Stimulated activated memory B cell treated with anti-CD40 and anti-IgM and Interleukin-4, amounts not matched to agents 10 μg/mL and 1 μg/mL and 100 μg/mL, for 72 hours (primary cell): Measurements from ENCODE around the gene PILRA.

Experiments
- ATAC-seq: fragments of 150-1000 bp; cut with Tn5 transposase; 2 replicates; pipeline ENCODE4 v1.10.0; 2021
- H3K27ac Mint-ChIP-seq: one replicate; pipeline ENCODE4 v1.8.0; 2022; ENCODE audit warnings: mild to moderate bottlenecking, mixed read lengths
- H3K27me3 Mint-ChIP-seq: one replicate; pipeline ENCODE4 v1.8.0; 2022; ENCODE audit warnings: mixed read lengths
- H3K36me3 Mint-ChIP-seq: one replicate; pipeline ENCODE4 v1.8.0; 2022; ENCODE audit warnings: mixed read lengths
- H3K4me1 Mint-ChIP-seq: one replicate; pipeline ENCODE4 v1.8.0; 2022; ENCODE audit warnings: mixed read lengths
- H3K4me3 Mint-ChIP-seq: one replicate; pipeline ENCODE4 v1.8.0; 2022; ENCODE audit warnings: mild to moderate bottlenecking, moderate library complexity, mixed read lengths
- H3K9me3 Mint-ChIP-seq: one replicate; pipeline ENCODE4 v1.8.0; 2022; ENCODE audit warnings: mixed read lengths

The PILRA gene

GRCh38 chr7:100384628-100385294 lies 11.5 kb downstream of the PILRA start:
- no peak for ATAC-seq
- Mint-ChIP-seq H3K27ac (peak overlapping the region; percentile 0), H3K27me3 (peaks cover 8% of the 10 kb centered on the region), H3K36me3 (no peaks in the 10 kb centered on the region), H3K4me1 (peaks cover 18% of the 10 kb centered on the region), H3K4me3 (no peak overlapping the region), H3K9me3 (no peaks in the 10 kb centered on the region)

- Mint-ChIP-seq H3K27me3 (peaks cover 18% of the 10 kb centered on the region), H3K9me3 (no peaks in the 10 kb centered on the region), H3K27ac (no peak overlapping the region), H3K4me3 (no peak overlapping the region), H3K4me1 (peaks cover 15% of the 10 kb centered on the region), H3K36me3 (no peaks in the 10 kb centered on the region)
- no peak for ATAC-seq
Measured at GRCh38 chr7:100386940-100387339, 13.7 kb downstream of the PILRA start.

- H3K27me3 Mint-ChIP-seq: peaks cover 18% of the 10 kb centered on the region
- peaks cover 22% of the 10 kb centered on the region for H3K4me1 Mint-ChIP-seq
- H3K27ac Mint-ChIP-seq: no peak overlapping the region
- no peaks in the 10 kb centered on the region for H3K9me3 Mint-ChIP-seq
- no peak for ATAC-seq
- no peaks in the 10 kb centered on the region for H3K36me3 Mint-ChIP-seq
- H3K4me3 Mint-ChIP-seq: no peak overlapping the region
Measured at GRCh38 chr7:100387695-100388094, 14.4 kb downstream of the PILRA start.

GRCh38 chr7:100389437-100390088 lies 16.3 kb downstream of the PILRA start:
- H3K4me3 Mint-ChIP-seq: no peak overlapping the region
- no peak for ATAC-seq
- H3K4me1 Mint-ChIP-seq: peaks cover 31% of the 10 kb centered on the region
- no peak overlapping the region for H3K27ac Mint-ChIP-seq
- peaks cover 18% of the 10 kb centered on the region for H3K27me3 Mint-ChIP-seq
- H3K36me3 Mint-ChIP-seq: no peaks in the 10 kb centered on the region
- no peaks in the 10 kb centered on the region for H3K9me3 Mint-ChIP-seq

GRCh38 chr7:100390286-100391009 lies 17.2 kb downstream of the PILRA start:
- Mint-ChIP-seq H3K27me3 (peaks cover 18% of the 10 kb centered on the region), H3K36me3 (no peaks in the 10 kb centered on the region), H3K27ac (peak overlapping the region; percentile 6), H3K4me3 (no peak overlapping the region), H3K4me1 (peaks cover 26% of the 10 kb centered on the region), H3K9me3 (no peaks in the 10 kb centered on the region)
- ATAC-seq: no peak

- H3K27me3 Mint-ChIP-seq: peaks cover 18% of the 10 kb centered on the region
- H3K36me3 Mint-ChIP-seq: no peaks in the 10 kb centered on the region
- H3K4me3 Mint-ChIP-seq: no peak overlapping the region
- ATAC-seq: no peak
- H3K9me3 Mint-ChIP-seq: no peaks in the 10 kb centered on the region
- H3K27ac Mint-ChIP-seq: peak overlapping the region; percentile 47
- peaks cover 49% of the 10 kb centered on the region for H3K4me1 Mint-ChIP-seq
Measured at GRCh38 chr7:100393233-100393905, 20.1 kb downstream of the PILRA start.

- H3K4me3 Mint-ChIP-seq: no peak overlapping the region
- no peaks in the 10 kb centered on the region for H3K36me3 Mint-ChIP-seq
- H3K4me1 Mint-ChIP-seq: peaks cover 54% of the 10 kb centered on the region
- no peaks in the 10 kb centered on the region for H3K9me3 Mint-ChIP-seq
- peaks cover 16% of the 10 kb centered on the region for H3K27me3 Mint-ChIP-seq
- peak overlapping the region; percentile 47 for H3K27ac Mint-ChIP-seq
- no peak for ATAC-seq
Measured at GRCh38 chr7:100394077-100394476, 20.8 kb downstream of the PILRA start.

GRCh38 chr7:100396421-100396982 lies 23.2 kb downstream of the PILRA start:
- Mint-ChIP-seq H3K9me3 (no peaks in the 10 kb centered on the region), H3K36me3 (no peaks in the 10 kb centered on the region), H3K27me3 (no peaks in the 10 kb centered on the region), H3K27ac (peak overlapping the region; percentile 90), H3K4me3 (peak overlapping the region; percentile 63), H3K4me1 (peaks cover 54% of the 10 kb centered on the region)
- peak; percentile 96 for ATAC-seq

GRCh38 chr7:100397315-100398081 lies 24.2 kb downstream of the PILRA start:
- no peak for ATAC-seq
- Mint-ChIP-seq H3K4me1 (peaks cover 46% of the 10 kb centered on the region), H3K36me3 (no peaks in the 10 kb centered on the region), H3K9me3 (no peaks in the 10 kb centered on the region), H3K27me3 (no peaks in the 10 kb centered on the region), H3K27ac (peak overlapping the region; percentile 90), H3K4me3 (peak overlapping the region; percentile 63)

- Mint-ChIP-seq H3K4me3 (no peak overlapping the region), H3K9me3 (no peaks in the 10 kb centered on the region), H3K27me3 (no peaks in the 10 kb centered on the region), H3K4me1 (peaks cover 38% of the 10 kb centered on the region), H3K36me3 (no peaks in the 10 kb centered on the region), H3K27ac (peak overlapping the region; percentile 90)
- ATAC-seq: no peak
Measured at GRCh38 chr7:100398239-100398638, 25.0 kb downstream of the PILRA start.

GRCh38 chr7:100400041-100400440 lies 26.8 kb downstream of the PILRA start:
- no peak for ATAC-seq
- peaks cover 28% of the 10 kb centered on the region for H3K4me1 Mint-ChIP-seq
- H3K36me3 Mint-ChIP-seq: no peaks in the 10 kb centered on the region
- H3K27me3 Mint-ChIP-seq: no peaks in the 10 kb centered on the region
- H3K9me3 Mint-ChIP-seq: no peaks in the 10 kb centered on the region
- no peak overlapping the region for H3K27ac Mint-ChIP-seq
- H3K4me3 Mint-ChIP-seq: no peak overlapping the region

GRCh38 chr7:100400656-100401055 lies 27.4 kb downstream of the PILRA start:
- H3K4me3 Mint-ChIP-seq: no peak overlapping the region

GRCh38 chr7:100401811-100402210 lies 28.5 kb downstream of the PILRA start:
- ATAC-seq: no peak
- no peaks in the 10 kb centered on the region for H3K27me3 Mint-ChIP-seq
- no peaks in the 10 kb centered on the region for H3K9me3 Mint-ChIP-seq
- peak overlapping the region; percentile 13 for H3K27ac Mint-ChIP-seq
- H3K4me1 Mint-ChIP-seq: peaks cover 21% of the 10 kb centered on the region
- H3K4me3 Mint-ChIP-seq: no peak overlapping the region
- H3K36me3 Mint-ChIP-seq: no peaks in the 10 kb centered on the region

More at GRCh38 chr7:100400656-100401055, 27.4 kb downstream of the PILRA start:
- Mint-ChIP-seq H3K4me1 (peaks cover 28% of the 10 kb centered on the region), H3K27me3 (no peaks in the 10 kb centered on the region), H3K9me3 (no peaks in the 10 kb centered on the region), H3K27ac (no peak overlapping the region), H3K36me3 (no peaks in the 10 kb centered on the region)
- ATAC-seq: no peak

GRCh38 chr7:100402241-100402640 lies 29.0 kb downstream of the PILRA start:
- H3K9me3 Mint-ChIP-seq: no peaks in the 10 kb centered on the region
- peak overlapping the region; percentile 13 for H3K27ac Mint-ChIP-seq
- no peak overlapping the region for H3K4me3 Mint-ChIP-seq

More at GRCh38 chr7:100402241-100402640, 29.0 kb downstream of the PILRA start:
- Mint-ChIP-seq H3K4me1 (peaks cover 16% of the 10 kb centered on the region), H3K27me3 (no peaks in the 10 kb centered on the region), H3K36me3 (no peaks in the 10 kb centered on the region)
- no peak for ATAC-seq
